GM12891 (cell line): ENCODE measurements around the gene DCLK1.

Source experiments
- PAX5 ChIP-seq: IDR thresholded peaks from 2 replicates; pipeline ENCODE4 v1.6.1; 2011; ENCODE audit warnings: low read length, moderate library complexity, mild to moderate bottlenecking; ENCODE audit not compliant: insufficient read depth, severe bottlenecking
- POLR2A ChIP-seq: IDR thresholded peaks from 2 replicates; pipeline ENCODE4 v1.6.1; 2011; ENCODE audit warnings: low read depth, low read length, control low read depth
- POLR2AphosphoS5 ChIP-seq: IDR thresholded peaks from 2 replicates; pipeline ENCODE4 v1.6.1; 2011; ENCODE audit warnings: low read depth, low read length, control low read depth
- POU2F2 ChIP-seq: IDR thresholded peaks from 2 replicates; pipeline ENCODE4 v1.6.1; 2011; ENCODE audit warnings: low read depth, mild to moderate bottlenecking, control low read depth, low read length, moderate library complexity
- SPI1 ChIP-seq: IDR thresholded peaks from 2 replicates; pipeline ENCODE4 v1.6.1; 2011; ENCODE audit warnings: low read depth, low read length, control low read depth
- TAF1 ChIP-seq: IDR thresholded peaks from 2 replicates; pipeline ENCODE4 v1.6.1; 2011; ENCODE audit warnings: low read depth, low read length, control low read depth

- no peak for TF ChIP-seq POLR2A
- TF ChIP-seq POU2F2 = no peak
- TF ChIP-seq SPI1 = no peak
- TF ChIP-seq POLR2AphosphoS5 = no peak
- no peak for TF ChIP-seq TAF1
- TF ChIP-seq PAX5 = no peak
Observed at GRCh38 chr13:35957241-35957731, 173.9 kb downstream of the DCLK1 start.
